Measurements from ENCODE around the gene ITIH6. TPM values are rescaled to one million over a fixed set of nuclear protein-coding genes. Genes with fewer than 3 reads are reported as not detected.
"Not testable (repeated sequence)": the region's sequence is repeated elsewhere in the genome, so short reads cannot be mapped to it uniquely, and the experiment has no call there.

Gene ITIH6
- total RNA-seq, 2 experiments from 2014 or later, result not detected

DNA sequence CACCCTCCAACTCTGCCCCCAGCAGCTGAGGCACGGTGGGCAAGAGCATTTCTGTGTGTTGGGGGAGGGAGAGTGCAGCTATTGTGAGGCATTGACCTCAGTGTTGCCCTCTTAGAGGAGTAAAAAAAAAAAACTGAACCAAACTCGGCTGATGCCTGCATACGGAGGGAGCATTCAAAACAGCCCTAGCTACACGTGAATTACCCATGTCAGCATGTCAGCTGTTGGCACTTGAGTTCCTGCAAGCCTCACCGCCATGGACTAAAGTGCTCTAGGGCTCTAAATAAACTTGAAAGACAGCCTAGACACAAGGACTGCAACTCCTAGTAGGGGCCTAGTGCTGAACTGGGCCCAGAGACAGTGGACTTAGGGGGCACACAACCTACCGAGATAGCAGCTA is 22.0 kb downstream of the ITIH6 start:
- H3K9me3 ChIP-seq (ENCODE audit: low read length), result no peaks in the 10 kb centered on the region
- no peak overlapping the region for H2AFZ ChIP-seq (ENCODE audit: low read length)
- no peaks in the 10 kb centered on the region for H3K79me2 ChIP-seq (ENCODE audit: insufficient read depth, low read depth, low read length)
- no peaks in the 10 kb centered on the region for H3K4me1 ChIP-seq (ENCODE audit: insufficient read depth, low read length, poor library complexity, severe bottlenecking)
- H3K36me3 ChIP-seq (ENCODE audit: insufficient read depth, low read length), result no peaks in the 10 kb centered on the region
- no peak overlapping the region for H3K4me2 ChIP-seq (ENCODE audit: low read length)
- BruUV-seq (replicated peaks), result no TSS peak
- H3K9me2 ChIP-seq (ENCODE audit: insufficient read depth, low read length), result no peaks in the 10 kb centered on the region
- H3K27ac ChIP-seq (ENCODE audit: low read depth, low read length, poor library complexity, severe bottlenecking), result no peak overlapping the region
- TF ChIP-seq EZH2phosphoT487 (IDR thresholded peaks at IDR 0.05; ENCODE audit: borderline replicate concordance, low read depth, low read length), result no peak
- intact Hi-C loops (cut with micrococcal nuclease; ENCODE audit: unreplicated experiment), result no loop called here
- ChIA-PET CTCF (ENCODE audit: unreplicated experiment) (no interaction called here), POLR2A (no interaction called here)
- no peaks in the 10 kb centered on the region for H4K20me1 ChIP-seq (ENCODE audit: insufficient read depth, low read length)
- no peak for DNase-seq (ENCODE audit: low spot score)
- no peak overlapping the region for H3K4me3 ChIP-seq (ENCODE audit: low read depth, low read length, poor library complexity, severe bottlenecking)

GRCh38 chrX:54774391-54775094 is 23.5 kb downstream of the ITIH6 start:
- H2AFZ ChIP-seq (ENCODE audit: low read length); intact Hi-C loops (cut with micrococcal nuclease; ENCODE audit: unreplicated experiment); H3K4me3 ChIP-seq (ENCODE audit: low read depth, low read length, poor library complexity, severe bottlenecking); H3K4me1 ChIP-seq (ENCODE audit: insufficient read depth, low read length, poor library complexity, severe bottlenecking); H3K4me2 ChIP-seq (ENCODE audit: low read length); H3K79me2 ChIP-seq (ENCODE audit: insufficient read depth, low read depth, low read length); CTCF ChIA-PET (ENCODE audit: unreplicated experiment); H3K27ac ChIP-seq (ENCODE audit: low read depth, low read length, poor library complexity, severe bottlenecking); BruUV-seq (replicated peaks); DNase-seq (ENCODE audit: low spot score); H4K20me1 ChIP-seq (ENCODE audit: insufficient read depth, low read length); H3K9me2 ChIP-seq (ENCODE audit: insufficient read depth, low read length); H3K36me3 ChIP-seq (ENCODE audit: insufficient read depth, low read length); POLR2A ChIA-PET; H3K9me3 ChIP-seq (ENCODE audit: low read length): not testable (repeated sequence)

DNA sequence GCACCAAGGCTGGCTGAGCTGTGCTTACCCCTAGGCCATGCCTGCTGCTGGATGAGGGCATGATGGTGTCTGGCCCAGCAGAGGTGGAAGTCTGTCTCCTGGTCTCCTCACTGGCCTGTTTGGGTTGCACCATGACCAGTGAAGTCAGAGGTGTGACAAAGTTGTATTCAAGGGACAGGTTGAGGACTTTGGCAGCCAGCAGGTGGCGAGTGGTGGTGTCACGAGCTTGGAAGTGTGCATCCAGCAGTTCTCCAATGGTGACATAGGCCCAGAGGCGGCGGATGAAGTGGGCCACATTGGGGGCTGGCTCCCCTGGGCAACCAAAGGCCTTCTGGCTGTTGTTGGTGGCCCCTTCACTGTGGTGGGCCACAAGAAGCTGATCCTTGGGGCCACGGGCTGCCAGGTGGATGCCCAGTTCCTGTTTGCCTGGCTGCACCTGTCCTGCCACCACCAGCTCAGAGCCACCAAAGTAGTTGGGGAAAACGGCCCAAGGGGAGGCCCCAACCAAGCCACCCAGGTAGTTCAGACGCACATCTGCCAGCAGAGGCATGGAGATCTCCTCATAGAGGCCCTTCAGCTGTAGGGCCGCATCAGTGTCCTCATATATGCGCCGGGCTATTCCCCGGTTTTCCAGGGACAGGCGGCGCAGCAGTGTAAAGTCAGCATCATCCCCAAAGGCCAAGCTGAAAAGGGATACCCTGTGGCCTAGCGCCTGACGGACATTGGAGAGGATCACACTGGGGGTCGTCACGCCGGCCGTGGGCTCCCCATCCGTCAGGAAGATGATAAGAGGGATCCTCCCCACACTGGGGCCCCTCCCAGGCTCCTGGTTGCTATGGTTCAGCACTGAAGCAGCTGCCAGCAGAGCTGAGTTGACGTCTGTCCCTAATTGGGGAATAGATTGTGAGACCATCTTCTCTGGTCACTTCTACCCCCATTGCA is 39.7 kb downstream of the ITIH6 start:
- DNase-seq (ENCODE audit: low spot score), result no peak
- Histone ChIP-seq H3K27ac (ENCODE audit: low read depth, low read length, poor library complexity, severe bottlenecking) (no peak overlapping the region), H3K4me1 (ENCODE audit: insufficient read depth, low read length, poor library complexity, severe bottlenecking) (no peaks in the 10 kb centered on the region), H3K79me2 (ENCODE audit: insufficient read depth, low read depth, low read length) (no peaks in the 10 kb centered on the region), H2AFZ (ENCODE audit: low read length) (no peak overlapping the region), H3K9me3 (ENCODE audit: low read length) (no peaks in the 10 kb centered on the region), H4K20me1 (ENCODE audit: insufficient read depth, low read length) (no peaks in the 10 kb centered on the region), H3K4me3 (ENCODE audit: low read depth, low read length, poor library complexity, severe bottlenecking) (no peak overlapping the region), H3K9me2 (ENCODE audit: insufficient read depth, low read length) (no peaks in the 10 kb centered on the region), H3K36me3 (ENCODE audit: insufficient read depth, low read length) (no peaks in the 10 kb centered on the region), H3K4me2 (ENCODE audit: low read length) (no peak overlapping the region)
- no TSS peak for BruUV-seq (replicated peaks)
- POLR2A ChIA-PET, result no interaction called here
- intact Hi-C loops (cut with micrococcal nuclease; ENCODE audit: unreplicated experiment), result no loop called here
- no peak for TF ChIP-seq EZH2phosphoT487 (IDR thresholded peaks at IDR 0.05; ENCODE audit: borderline replicate concordance, low read depth, low read length)
- TF ChIP-seq CTCF (conservative IDR thresholded peaks at IDR 0.05; ENCODE audit: low read length), result no peak
- CTCF ChIA-PET (ENCODE audit: unreplicated experiment), result no interaction called here

All from OCI-LY7 (cell line).